ENCODE data around the gene RGS9.

- TF ChIP-seq CTCF (IDR thresholded peaks at IDR 0.05; ENCODE audit: low read length) (no peak), EZH2phosphoT487 (IDR thresholded peaks at IDR 0.05; ENCODE audit: low read length) (no peak), EZH2 (optimal IDR thresholded peaks at IDR 0.05; ENCODE audit: low read depth, low read length) (no peak)
These were observed 45.1 kb downstream of the RGS9 start for GRCh38 chr17:65182233-65182632.

Measured in MM.1S (cell line).